Right lobe of liver (tissue), 6 donors: ENCODE results near the gene TMEM255B. TPM values are rescaled to one million over a fixed set of nuclear protein-coding genes. Genes with fewer than 3 reads are reported as not detected.

ENCODE experiments used
- ATAC-seq, 4 donors: fragments of 200-7000 bp; cut with Tn5 transposase; one replicate each; pipeline ENCODE4 v1.9.1; 2020; ENCODE audit warnings: mild to moderate bottlenecking in 4 of 4, moderate library complexity in 4 of 4
- DNase-seq, 3 donors: peaks; one replicate each; pipeline ENCODE4 v3.0.0-alpha.2; 2020
- H3K27ac ChIP-seq, 3 donors: fragments of 200-600 bp; one replicate each; pipeline ENCODE4 v1.8.0; 2022
- H3K27me3 ChIP-seq, 2 donors: fragments of 200-600 bp; one replicate each; pipeline ENCODE4 v1.8.0; 2022
- H3K36me3 ChIP-seq, 4 donors: fragments of 200-600 bp; sonication (generic) in 1 of 4; one replicate each; pipeline versions ENCODE4 v1.5.1 to v1.8.0; 2017 to 2022; ENCODE audit warnings: control low read depth in 1 of 4
- H3K4me1 ChIP-seq, 4 donors: fragments of 200-600 bp; sonication (generic) in 1 of 4; one replicate each; pipeline versions ENCODE4 v1.5.1 to v1.8.0; 2017 to 2022; ENCODE audit warnings: control low read depth in 1 of 4
- H3K4me3 ChIP-seq, 3 donors: fragments of 200-600 bp; one replicate each; pipeline ENCODE4 v1.8.0; 2022
- H3K9me3 ChIP-seq, 4 donors: fragments of 200-600 bp; sonication (generic) in 1 of 4; one replicate each; pipeline versions ENCODE4 v1.5.1 to v1.8.0; 2017 to 2022; ENCODE audit warnings: control low read depth in 1 of 4
- CTCF ChIP-seq, 4 donors: fragments of 200-600 bp in 3 of 4; fragments of 450-650 bp in 1 of 4; IDR thresholded peaks; one replicate each; pipeline versions ENCODE4 v1.5.1 to v1.8.0; 2016 to 2022; ENCODE audit warnings: antibody characterized with exemption in 4 of 4, mild to moderate bottlenecking in 2 of 4
- POLR2A ChIP-seq: fragments of 450-650 bp; IDR thresholded peaks from one replicate; pipeline ENCODE4 v1.6.1; 2017; ENCODE audit warnings: antibody characterized with exemption, mild to moderate bottlenecking
- WGBS: methylation state at CpG from one replicate; pipeline ENCODE4 v1.1.6; 2018; ENCODE audit warnings: low coverage, low lambda C conversion rate; ENCODE audit not compliant: insufficient coverage; ENCODE audit errors: missing lambda C conversion rate; 5-methylcytosine and 5-hydroxymethylcytosine counted together
- intact Hi-C, 2 donors: fragments of 100-400 bp; cut with DNase I; formaldehyde crosslinking; loops; one replicate each; pipeline versions ENCODE4 v1.11.2 to v1.14.1; 2022
- total RNA-seq, 6 experiments: library from RNA; depleted of rRNA in 2 of 6; stranded (reverse); fragments of >200 nt in 2 of 6; fragmentation: NEBNext Ultra II Directional in 3 of 6; extraction: Animal tissue kit (Norgen Biotek cat#: 25700) in 3 of 6; gene quantifications; one replicate each; pipeline versions ENCODE4 v1.1.0 to v1.2.4, GENCODE V29; 2016 to 2023
- donor health status: DM: no; HTN: yes; CAD: no.
- donor health status: DM: no; HTN: no; CAD: no.
- donor health status: DM: no; HTN: no; CAD: no.
- donor health status: DM: no; HTN: yes; CAD: no.
- donor health status: DM: no; HTN: yes; CAD: no.

Gene TMEM255B
- total RNA-seq, 6 experiments from 2014 or later: 2.5 to 10.4 (median 6.2) TPM

- Histone ChIP-seq H3K27ac (no peak overlapping the region), H3K4me3 (no peak overlapping the region), H3K4me1 (no peaks in the 10 kb centered on the region), H3K9me3 (no peaks in the 10 kb centered on the region), H3K36me3 (no peaks in the 10 kb centered on the region), H3K27me3 (no peaks in the 10 kb centered on the region)
- TF ChIP-seq CTCF (IDR thresholded peaks at IDR 0.05): no peak
- TF ChIP-seq POLR2A: no peak
- WGBS: 43% methylated on average over 7 of the region's 28 CpGs
- ATAC-seq: no peak
- intact Hi-C loops: no loop called here
- DNase-seq: no peak
Observed at GRCh38 chr13:113768018-113768905, 9.2 kb downstream of the TMEM255B start.

- H3K36me3 ChIP-seq: no peaks in the 10 kb centered on the region
- no peaks in the 10 kb centered on the region for H3K4me1 ChIP-seq
- H3K27me3 ChIP-seq: no peaks in the 10 kb centered on the region
- intact Hi-C loops: no loop called here
- no peak overlapping the region for H3K27ac ChIP-seq
- ATAC-seq: no peak
- TF ChIP-seq POLR2A (no peak), CTCF (IDR thresholded peaks at IDR 0.05) (no peak)
- DNase-seq: no peak
- H3K4me3 ChIP-seq: no peak overlapping the region
- WGBS: 70% methylated on average over 3 of the region's 5 CpGs
- H3K9me3 ChIP-seq: no peaks in the 10 kb centered on the region
Observed at GRCh38 chr13:113769106-113769505, 10.1 kb downstream of the TMEM255B start.

- no peaks in the 10 kb centered on the region for H3K36me3 ChIP-seq
- 79% methylated on average over 6 of the region's 13 CpGs for WGBS
Observed at GRCh38 chr13:113769881-113770280, 10.9 kb downstream of the TMEM255B start.

GRCh38 chr13:113770441-113770840, 11.4 kb downstream of the TMEM255B start:
- no peak for TF ChIP-seq POLR2A
- TF ChIP-seq CTCF (IDR thresholded peaks at IDR 0.05): no peak
- no peak for DNase-seq
- Histone ChIP-seq H3K36me3 (no peaks in the 10 kb centered on the region), H3K4me3 (no peak overlapping the region), H3K27ac (no peak overlapping the region), H3K9me3 (no peaks in the 10 kb centered on the region), H3K4me1 (no peaks in the 10 kb centered on the region), H3K27me3 (no peaks in the 10 kb centered on the region)
- WGBS: 33% methylated on average over 1 of the region's 8 CpGs
- intact Hi-C loops: no loop called here
- ATAC-seq: no peak

More at GRCh38 chr13:113769881-113770280, 10.9 kb downstream of the TMEM255B start:
- no peaks in the 10 kb centered on the region for H3K4me1 ChIP-seq
- no peak overlapping the region for H3K4me3 ChIP-seq
- intact Hi-C loops: no loop called here
- ATAC-seq: no peak
- no peak overlapping the region for H3K27ac ChIP-seq
- H3K9me3 ChIP-seq: no peaks in the 10 kb centered on the region
- TF ChIP-seq CTCF (IDR thresholded peaks at IDR 0.05): no peak
- TF ChIP-seq POLR2A: no peak
- DNase-seq: no peak
- H3K27me3 ChIP-seq: no peaks in the 10 kb centered on the region
